Liver (tissue), 9 donors: ENCODE measurements around the gene DNM3. TPM values are rescaled to one million over a fixed set of nuclear protein-coding genes. Genes with fewer than 3 reads are reported as not detected.

Experiments
- DNase-seq: peaks from one replicate; pipeline ENCODE4 v3.0.0-alpha.2; 2017; ENCODE audit warnings: low spot score
- H3K27ac ChIP-seq, 2 donors: one replicate each; pipeline ENCODE4 v1.7.0; 2013; ENCODE audit warnings: inconsistent platforms in 2 of 2, low read length in 2 of 2, control low read depth in 1 of 2, low read depth in 1 of 2, mild to moderate bottlenecking in 1 of 2
- H3K27me3 ChIP-seq, 4 donors: one replicate each; pipeline versions ENCODE4 v1.6.1 to v1.7.0; 2013; ENCODE audit warnings: low read length in 3 of 4, inconsistent platforms in 1 of 4, mild to moderate bottlenecking in 1 of 4, moderate library complexity in 1 of 4; ENCODE audit not compliant: control insufficient read depth in 4 of 4, insufficient read depth in 4 of 4
- H3K36me3 ChIP-seq, 4 donors: one replicate each; pipeline versions ENCODE4 v1.6.1 to v1.7.0; 2013; ENCODE audit warnings: low read length in 3 of 4, mild to moderate bottlenecking in 3 of 4, low read depth in 1 of 4, moderate library complexity in 1 of 4; ENCODE audit not compliant: control insufficient read depth in 4 of 4, insufficient read depth in 3 of 4
- H3K4me1 ChIP-seq, 4 donors: one replicate each; pipeline versions ENCODE4 v1.6.1 to v1.7.0; 2013; ENCODE audit warnings: low read length in 3 of 4, mild to moderate bottlenecking in 3 of 4, moderate library complexity in 1 of 4; ENCODE audit not compliant: control insufficient read depth in 4 of 4, insufficient read depth in 4 of 4
- H3K4me3 ChIP-seq, 3 donors: one replicate each; pipeline versions ENCODE4 v1.6.1 to v1.7.0; 2013; ENCODE audit warnings: low read length in 3 of 3, control low read depth in 1 of 3, low read depth in 1 of 3, mild to moderate bottlenecking in 1 of 3
- H3K9ac ChIP-seq, 2 donors: one replicate each; pipeline ENCODE4 v1.7.0; 2013; ENCODE audit warnings: low read length in 2 of 2, mild to moderate bottlenecking in 2 of 2, moderate library complexity in 2 of 2, control low read depth in 1 of 2, low read depth in 1 of 2
- H3K9me3 ChIP-seq, 4 donors: one replicate each; pipeline versions ENCODE4 v1.6.1 to v1.7.0; 2013; ENCODE audit warnings: low read length in 3 of 4; ENCODE audit not compliant: control insufficient read depth in 4 of 4
- EGR1 ChIP-seq, 2 donors: IDR thresholded peaks; 2 replicates each; pipeline ENCODE4 v1.6.1; 2016 to 2018; ENCODE audit warnings: antibody characterized with exemption in 2 of 2, low read depth in 2 of 2
- FOXA1 ChIP-seq: IDR thresholded peaks from 2 replicates; pipeline ENCODE4 v1.6.1; 2016; ENCODE audit warnings: antibody characterized with exemption
- FOXA2 ChIP-seq: IDR thresholded peaks from 2 replicates; pipeline ENCODE4 v1.6.1; 2016; ENCODE audit warnings: antibody characterized with exemption
- GABPA ChIP-seq, 2 donors: IDR thresholded peaks in 1 of 2; conservative IDR thresholded peaks in 1 of 2; 2 replicates each; pipeline ENCODE4 v1.6.1; 2016; ENCODE audit warnings: antibody characterized with exemption in 2 of 2, mild to moderate bottlenecking in 1 of 2, moderate library complexity in 1 of 2
- HNF4A ChIP-seq, 2 donors: conservative IDR thresholded peaks; 2 replicates each; pipeline ENCODE4 v1.6.1; 2016; ENCODE audit warnings: antibody characterized with exemption in 2 of 2, mild to moderate bottlenecking in 2 of 2
- HNF4G ChIP-seq: IDR thresholded peaks from 2 replicates; pipeline ENCODE4 v1.6.1; 2016; ENCODE audit warnings: antibody characterized with exemption
- JUND ChIP-seq, 2 donors: IDR thresholded peaks; 2 replicates each; pipeline ENCODE4 v1.6.1; 2016; ENCODE audit warnings: antibody characterized with exemption in 2 of 2
- MAX ChIP-seq: IDR thresholded peaks from 2 replicates; pipeline ENCODE4 v1.6.1; 2016; ENCODE audit warnings: antibody characterized with exemption
- NR2F2 ChIP-seq: IDR thresholded peaks from 2 replicates; pipeline ENCODE4 v1.6.1; 2016; ENCODE audit warnings: antibody characterized with exemption
- RAD21 ChIP-seq, 2 donors: IDR thresholded peaks; 2 replicates each; pipeline ENCODE4 v1.6.1; 2016; ENCODE audit warnings: antibody characterized with exemption in 2 of 2, mild to moderate bottlenecking in 2 of 2
- RXRA ChIP-seq, 2 donors: IDR thresholded peaks; 2 replicates each; pipeline ENCODE4 v1.6.1; 2017 to 2018; ENCODE audit warnings: antibody characterized with exemption in 2 of 2, mild to moderate bottlenecking in 1 of 2
- SP1 ChIP-seq: IDR thresholded peaks from 2 replicates; pipeline ENCODE4 v1.6.1; 2018; ENCODE audit warnings: antibody characterized with exemption, mild to moderate bottlenecking
- TAF1 ChIP-seq: conservative IDR thresholded peaks from 2 replicates; pipeline ENCODE4 v1.6.1; 2016; ENCODE audit warnings: antibody characterized with exemption, mild to moderate bottlenecking
- YY1 ChIP-seq: IDR thresholded peaks from 2 replicates; pipeline ENCODE4 v1.6.1; 2016; ENCODE audit warnings: antibody characterized with exemption, mild to moderate bottlenecking
- WGBS: extraction: QIAGEN DNeasy Blood & Tissue Kit; methylation state at CpG from one replicate; pipeline ENCODE4 v1.1.7; 2013; 5-methylcytosine and 5-hydroxymethylcytosine counted together
- polyA plus RNA-seq, 2 donors: library from polyadenylated mRNA; stranded (reverse) in 1 of 2; unstranded in 1 of 2; fragments of 200-250 nt in 1 of 2; fragments of >200 nt in 1 of 2; fragmentation: Nextera tagmentation in 1 of 2; extraction: Ambion mirVana in 1 of 2; gene quantifications; one replicate each; pipeline versions ENCODE4 v1.2.1 to v1.2.3, GENCODE V29; 2013 to 2015
- total RNA-seq, 2 donors: library from RNA; depleted of rRNA; stranded (reverse); fragments of >200 nt; gene quantifications; one replicate each; pipeline ENCODE4 v1.2.3, GENCODE V29; 2014
- TF ChIP-seq, protein P1 (sequence below): IDR thresholded peaks from 2 replicates; pipeline ENCODE4 v1.6.1; 2016; ENCODE audit warnings: antibody characterized with exemption, mild to moderate bottlenecking
- TF ChIP-seq, protein P2 (sequence below): IDR thresholded peaks from 2 replicates; pipeline ENCODE4 v1.6.1; 2016; ENCODE audit warnings: antibody characterized with exemption
- donor health status: healthy.
- donor health status: healthy.
- donor health status: healthy.
- donor health status: healthy.
- donor health status: healthy.

DNM3 gene
- total and polyA plus RNA-seq, 4 donors: 0.08 to 3.2 (median 1.0) TPM

DNA sequence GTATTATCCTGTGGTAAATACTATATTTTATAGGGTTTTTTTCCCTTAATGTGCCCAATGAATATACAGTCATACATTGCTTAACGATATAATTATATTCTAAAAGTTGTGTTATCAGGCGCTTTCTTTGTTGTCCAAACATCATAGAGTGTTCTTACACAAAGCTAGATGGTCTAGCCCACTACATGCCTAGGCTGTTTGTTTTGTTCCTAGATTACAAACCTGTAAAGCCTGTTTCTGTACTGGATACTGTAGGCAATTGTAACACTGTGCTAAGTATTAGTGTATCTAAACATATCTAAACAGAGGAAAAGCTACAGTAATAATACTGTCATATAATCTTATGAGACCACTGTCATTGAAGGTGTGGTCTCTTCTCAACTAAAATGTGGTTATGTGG, 336.6 kb downstream of the DNM3 start:
- no peaks in the 10 kb centered on the region for H3K27me3 ChIP-seq
- H3K4me1 ChIP-seq: no peaks in the 10 kb centered on the region
- no peak overlapping the region for H3K9ac ChIP-seq
- WGBS: 85% methylated on average over 2 of the region's 2 CpGs
- H3K27ac ChIP-seq: no peak overlapping the region
- H3K4me3 ChIP-seq: no peak overlapping the region
- no peaks in the 10 kb centered on the region for H3K36me3 ChIP-seq
- TF ChIP-seq FOXA2 (no peak), NR2F2 (no peak), TAF1 (no peak), SP1 (no peak), EGR1 (IDR thresholded peaks at IDR 0.05; ENCODE audit: low read depth in 2 of 2) (no peak), MAX (no peak), RAD21 (IDR thresholded peaks at IDR 0.05) (no peak), RXRA (IDR thresholded peaks at IDR 0.05) (no peak)
- TF ChIP-seq, protein P1, sequence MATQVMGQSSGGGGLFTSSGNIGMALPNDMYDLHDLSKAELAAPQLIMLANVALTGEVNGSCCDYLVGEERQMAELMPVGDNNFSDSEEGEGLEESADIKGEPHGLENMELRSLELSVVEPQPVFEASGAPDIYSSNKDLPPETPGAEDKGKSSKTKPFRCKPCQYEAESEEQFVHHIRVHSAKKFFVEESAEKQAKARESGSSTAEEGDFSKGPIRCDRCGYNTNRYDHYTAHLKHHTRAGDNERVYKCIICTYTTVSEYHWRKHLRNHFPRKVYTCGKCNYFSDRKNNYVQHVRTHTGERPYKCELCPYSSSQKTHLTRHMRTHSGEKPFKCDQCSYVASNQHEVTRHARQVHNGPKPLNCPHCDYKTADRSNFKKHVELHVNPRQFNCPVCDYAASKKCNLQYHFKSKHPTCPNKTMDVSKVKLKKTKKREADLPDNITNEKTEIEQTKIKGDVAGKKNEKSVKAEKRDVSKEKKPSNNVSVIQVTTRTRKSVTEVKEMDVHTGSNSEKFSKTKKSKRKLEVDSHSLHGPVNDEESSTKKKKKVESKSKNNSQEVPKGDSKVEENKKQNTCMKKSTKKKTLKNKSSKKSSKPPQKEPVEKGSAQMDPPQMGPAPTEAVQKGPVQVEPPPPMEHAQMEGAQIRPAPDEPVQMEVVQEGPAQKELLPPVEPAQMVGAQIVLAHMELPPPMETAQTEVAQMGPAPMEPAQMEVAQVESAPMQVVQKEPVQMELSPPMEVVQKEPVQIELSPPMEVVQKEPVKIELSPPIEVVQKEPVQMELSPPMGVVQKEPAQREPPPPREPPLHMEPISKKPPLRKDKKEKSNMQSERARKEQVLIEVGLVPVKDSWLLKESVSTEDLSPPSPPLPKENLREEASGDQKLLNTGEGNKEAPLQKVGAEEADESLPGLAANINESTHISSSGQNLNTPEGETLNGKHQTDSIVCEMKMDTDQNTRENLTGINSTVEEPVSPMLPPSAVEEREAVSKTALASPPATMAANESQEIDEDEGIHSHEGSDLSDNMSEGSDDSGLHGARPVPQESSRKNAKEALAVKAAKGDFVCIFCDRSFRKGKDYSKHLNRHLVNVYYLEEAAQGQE: no peak
- DNase-seq: no peak
- H3K9me3 ChIP-seq: no peaks in the 10 kb centered on the region

DNA sequence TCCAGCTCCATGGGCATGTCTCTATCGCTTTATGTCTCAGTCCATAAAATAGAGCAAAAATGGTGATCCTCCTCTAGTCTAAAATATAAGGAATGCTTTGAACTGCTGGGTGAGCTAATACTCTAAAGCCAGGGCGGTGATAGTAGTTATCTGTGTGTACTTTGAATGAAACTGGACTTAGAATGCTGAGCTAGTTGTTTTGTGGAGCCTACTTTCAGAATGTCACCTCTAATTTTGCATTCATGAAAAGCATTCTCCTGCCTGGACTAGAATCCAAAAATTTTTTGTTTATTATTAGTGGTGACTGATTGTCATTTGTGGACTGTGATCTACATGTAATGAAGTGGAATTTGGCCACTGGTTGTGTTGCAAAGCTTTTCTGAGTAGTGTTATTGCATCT, 337.6 kb downstream of the DNM3 start:
- WGBS: 84% methylated on average over 2 of the region's 2 CpGs
- Histone ChIP-seq H3K4me3 (no peak overlapping the region), H3K36me3 (no peaks in the 10 kb centered on the region), H3K9me3 (no peaks in the 10 kb centered on the region), H3K27me3 (no peaks in the 10 kb centered on the region), H3K27ac (no peak overlapping the region), H3K9ac (no peak overlapping the region), H3K4me1 (no peaks in the 10 kb centered on the region)
- TF ChIP-seq YY1: no peak
- no peak for TF ChIP-seq FOXA1
- TF ChIP-seq MAX: no peak
- no peak for TF ChIP-seq HNF4A (conservative IDR thresholded peaks at IDR 0.05)
- TF ChIP-seq JUND (IDR thresholded peaks at IDR 0.05): no peak
- TF ChIP-seq NR2F2: no peak
- TF ChIP-seq HNF4G: no peak
- TF ChIP-seq, protein P2, sequence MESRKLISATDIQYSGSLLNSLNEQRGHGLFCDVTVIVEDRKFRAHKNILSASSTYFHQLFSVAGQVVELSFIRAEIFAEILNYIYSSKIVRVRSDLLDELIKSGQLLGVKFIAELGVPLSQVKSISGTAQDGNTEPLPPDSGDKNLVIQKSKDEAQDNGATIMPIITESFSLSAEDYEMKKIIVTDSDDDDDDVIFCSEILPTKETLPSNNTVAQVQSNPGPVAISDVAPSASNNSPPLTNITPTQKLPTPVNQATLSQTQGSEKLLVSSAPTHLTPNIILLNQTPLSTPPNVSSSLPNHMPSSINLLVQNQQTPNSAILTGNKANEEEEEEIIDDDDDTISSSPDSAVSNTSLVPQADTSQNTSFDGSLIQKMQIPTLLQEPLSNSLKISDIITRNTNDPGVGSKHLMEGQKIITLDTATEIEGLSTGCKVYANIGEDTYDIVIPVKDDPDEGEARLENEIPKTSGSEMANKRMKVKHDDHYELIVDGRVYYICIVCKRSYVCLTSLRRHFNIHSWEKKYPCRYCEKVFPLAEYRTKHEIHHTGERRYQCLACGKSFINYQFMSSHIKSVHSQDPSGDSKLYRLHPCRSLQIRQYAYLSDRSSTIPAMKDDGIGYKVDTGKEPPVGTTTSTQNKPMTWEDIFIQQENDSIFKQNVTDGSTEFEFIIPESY: no peak
- TF ChIP-seq GABPA (IDR thresholded peaks at IDR 0.05 in 1 of 2, conservative IDR thresholded peaks at IDR 0.05 in 1 of 2): no peak
- no peak for TF ChIP-seq TAF1
- no peak for DNase-seq
